Epithelial cell of prostate (primary cell): Measurements from ENCODE around the gene SHMT2.

Experiments used
- DNase-seq: peaks from one replicate; pipeline ENCODE4 v3.0.0-alpha.2; 2011; ENCODE audit warnings: low read depth, low spot score
- H3K27ac ChIP-seq: fragments of 450-650 bp; 2 replicates; pipeline ENCODE4 v1.5.1; 2017; ENCODE audit warnings: mild to moderate bottlenecking

The SHMT2 gene

GRCh38 chr12:57196439-57196838 is 33.1 kb upstream of the SHMT2 start:
- DNase-seq = no peak

GRCh38 chr12:57196956-57197355 is 32.6 kb upstream of the SHMT2 start:
- no peak overlapping the region for H3K27ac ChIP-seq
- no peak for DNase-seq

More at GRCh38 chr12:57196439-57196838, 33.1 kb upstream of the SHMT2 start:
- no peak overlapping the region for H3K27ac ChIP-seq

- no peak overlapping the region for H3K27ac ChIP-seq
- DNase-seq = no peak
These were observed 31.2 kb upstream of the SHMT2 start for GRCh38 chr12:57198329-57198728.

GRCh38 chr12:57199191-57199590 is 30.3 kb upstream of the SHMT2 start:
- no peak for DNase-seq
- H3K27ac ChIP-seq = no peak overlapping the region

GRCh38 chr12:57200497-57200896 is 29.0 kb upstream of the SHMT2 start:
- no peak overlapping the region for H3K27ac ChIP-seq
- no peak for DNase-seq

- no peak overlapping the region for H3K27ac ChIP-seq
- DNase-seq = no peak
These were observed 28.3 kb upstream of the SHMT2 start for GRCh38 chr12:57201219-57201618.

GRCh38 chr12:57201631-57202030 is 27.9 kb upstream of the SHMT2 start:
- no peak overlapping the region for H3K27ac ChIP-seq
- no peak for DNase-seq

GRCh38 chr12:57202321-57202720 is 27.2 kb upstream of the SHMT2 start:
- DNase-seq = no peak
- H3K27ac ChIP-seq = no peak overlapping the region

GRCh38 chr12:57203201-57203600 is 26.3 kb upstream of the SHMT2 start:
- no peak for DNase-seq
- H3K27ac ChIP-seq = no peak overlapping the region

- no peak overlapping the region for H3K27ac ChIP-seq
These were observed 25.7 kb upstream of the SHMT2 start for GRCh38 chr12:57203791-57204190.

GRCh38 chr12:57204454-57204853 is 25.1 kb upstream of the SHMT2 start:
- no peak overlapping the region for H3K27ac ChIP-seq
- no peak for DNase-seq

More at GRCh38 chr12:57203791-57204190, 25.7 kb upstream of the SHMT2 start:
- DNase-seq = no peak

GRCh38 chr12:57205186-57205585 is 24.3 kb upstream of the SHMT2 start:
- DNase-seq = no peak
- H3K27ac ChIP-seq = no peak overlapping the region

GRCh38 chr12:57205931-57206330 is 23.6 kb upstream of the SHMT2 start:
- DNase-seq = no peak
- no peak overlapping the region for H3K27ac ChIP-seq

GRCh38 chr12:57207731-57208630 is 21.5 kb upstream of the SHMT2 start:
- no peak overlapping the region for H3K27ac ChIP-seq
- no peak for DNase-seq

GRCh38 chr12:57208631-57209282 is 20.8 kb upstream of the SHMT2 start:
- no peak overlapping the region for H3K27ac ChIP-seq
- no peak for DNase-seq

- no peak for DNase-seq
- no peak overlapping the region for H3K27ac ChIP-seq
These were observed 19.6 kb upstream of the SHMT2 start for GRCh38 chr12:57209916-57210315.

GRCh38 chr12:57210461-57210860 is 19.1 kb upstream of the SHMT2 start:
- H3K27ac ChIP-seq = no peak overlapping the region
- no peak for DNase-seq

GRCh38 chr12:57210926-57211692 is 18.4 kb upstream of the SHMT2 start:
- no peak for DNase-seq
- no peak overlapping the region for H3K27ac ChIP-seq

GRCh38 chr12:57211791-57212700 is 17.5 kb upstream of the SHMT2 start:
- no peak overlapping the region for H3K27ac ChIP-seq
- no peak for DNase-seq

GRCh38 chr12:57212701-57213057 is 16.8 kb upstream of the SHMT2 start:
- no peak for DNase-seq
- no peak overlapping the region for H3K27ac ChIP-seq
